Small intestine (tissue), 7 donors: ENCODE data around the gene RWDD2A. TPM values are rescaled to one million over a fixed set of nuclear protein-coding genes. Genes with fewer than 3 reads are reported as not detected.

Experiments used
- DNase-seq, 2 donors: peaks; one replicate each; pipeline versions ENCODE4 v3.0.0 to v3.0.0-alpha.2; 2013
- FAIRE-seq: peaks from 2 replicates; lab custom pipeline; 2012; peaks lifted over from hg19 to GRCh38; lab: Jason Lieb, UNC
- H3K27ac ChIP-seq, 3 donors: one replicate each; pipeline ENCODE4 v1.5.1; 2013; ENCODE audit warnings: low read length in 2 of 3, mild to moderate bottlenecking in 2 of 3, control low read depth in 1 of 3, inconsistent platforms in 1 of 3, low read depth in 1 of 3, moderate library complexity in 1 of 3
- H3K27me3 ChIP-seq, 3 donors: one replicate each; pipeline ENCODE4 v1.6.1; 2013; ENCODE audit warnings: low read length in 3 of 3, inconsistent platforms in 1 of 3; ENCODE audit not compliant: control insufficient read depth in 3 of 3, insufficient read depth in 3 of 3
- H3K36me3 ChIP-seq, 3 donors: one replicate each; pipeline ENCODE4 v1.6.1; 2013; ENCODE audit warnings: low read length in 3 of 3, inconsistent platforms in 1 of 3, low read depth in 1 of 3, mild to moderate bottlenecking in 1 of 3, moderate library complexity in 1 of 3; ENCODE audit not compliant: control insufficient read depth in 3 of 3, insufficient read depth in 2 of 3
- H3K4me1 ChIP-seq, 3 donors: one replicate each; pipeline ENCODE4 v1.6.1; 2013; ENCODE audit warnings: low read length in 2 of 3, inconsistent platforms in 1 of 3, low read depth in 1 of 3, mild to moderate bottlenecking in 1 of 3, moderate library complexity in 1 of 3; ENCODE audit not compliant: control insufficient read depth in 3 of 3, insufficient read depth in 2 of 3
- H3K4me3 ChIP-seq, 3 donors: one replicate each; pipeline ENCODE4 v1.5.1; 2013; ENCODE audit warnings: low read length in 3 of 3, control low read depth in 1 of 3, inconsistent platforms in 1 of 3, low read depth in 1 of 3, mild to moderate bottlenecking in 1 of 3, moderate library complexity in 1 of 3
- H3K9me3 ChIP-seq, 2 donors: one replicate each; pipeline ENCODE4 v1.6.1; 2013; ENCODE audit warnings: low read depth in 1 of 2, low read length in 1 of 2; ENCODE audit not compliant: control insufficient read depth in 2 of 2, insufficient read depth in 1 of 2
- WGBS, 3 donors: extraction: QIAGEN DNeasy Blood & Tissue Kit; methylation state at CpG; one replicate each; pipeline ENCODE4 v1.1.7; 2013; 5-methylcytosine and 5-hydroxymethylcytosine counted together
- polyA plus RNA-seq, 4 donors: library from polyadenylated mRNA; stranded (reverse) in 3 of 4; unstranded in 1 of 4; fragments of 200-250 nt in 3 of 4; fragments of 120-200 nt in 1 of 4; gene quantifications; one replicate each; pipeline versions ENCODE4 v1.2.1 to v1.2.3, GENCODE V29; 2013
- donor health status: healthy with polysubstance abuse.
- donor health status: control.
- donor health status: control.
- donor health status: Bipolar disorder and iron deficiency.
- donor health status: healthy.

The RWDD2A gene
- polyA plus RNA-seq, 4 donors, result 1.1 to 6.2 (median 1.5) TPM

GRCh38 chr6:83168556-83168955 lies 24.6 kb upstream of the RWDD2A start:
- H3K27ac ChIP-seq, result no peak overlapping the region
- DNase-seq (no peak), FAIRE-seq (no peak)
- H3K9me3 ChIP-seq, result no peaks in the 10 kb centered on the region
- peaks cover 18 to 29% (median 25%) of the 10 kb centered on the region in 3 donors for H3K36me3 ChIP-seq
- no peaks in the 10 kb centered on the region for H3K27me3 ChIP-seq
- no peak overlapping the region for H3K4me3 ChIP-seq
- H3K4me1 ChIP-seq, result no peaks in the 10 kb centered on the region
- 90 to 95% (median 92%) methylated on average over 1 of the region's 1 CpG for WGBS, 3 donors

- DNase-seq (no peak), FAIRE-seq (no peak)
- H3K4me3 ChIP-seq, result no peak overlapping the region
- H3K4me1 ChIP-seq, result no peaks in the 10 kb centered on the region
- H3K27ac ChIP-seq, result no peak overlapping the region
- H3K36me3 ChIP-seq, result peaks cover 18 to 32% (median 26%) of the 10 kb centered on the region in 3 donors
- H3K27me3 ChIP-seq, result no peaks in the 10 kb centered on the region
- H3K9me3 ChIP-seq, result no peaks in the 10 kb centered on the region
These were observed 24.1 kb upstream of the RWDD2A start for GRCh38 chr6:83169106-83169505.

- H3K4me3 ChIP-seq, result no peak overlapping the region
- H3K36me3 ChIP-seq, result peaks cover 20 to 32% (median 27%) of the 10 kb centered on the region in 3 donors
- peak in 1 of 2 donors; percentile 3 for DNase-seq
- no peaks in the 10 kb centered on the region for H3K4me1 ChIP-seq
- 31 to 55% (median 46%) methylated on average over 1 of the region's 1 CpG for WGBS, 3 donors
- no peak overlapping the region for H3K27ac ChIP-seq
- H3K27me3 ChIP-seq, result no peaks in the 10 kb centered on the region
- FAIRE-seq, result no peak
- H3K9me3 ChIP-seq, result no peaks in the 10 kb centered on the region
These were observed 23.6 kb upstream of the RWDD2A start for GRCh38 chr6:83169511-83169910.

- Histone ChIP-seq H3K27me3 (no peaks in the 10 kb centered on the region), H3K36me3 (peaks cover 6 to 21% (median 17%) of the 10 kb centered on the region in 3 donors)
- WGBS, 3 donors, result 73 to 96% (median 91%) methylated on average over 4 of the region's 4 CpGs
These were observed 16.9 kb upstream of the RWDD2A start for GRCh38 chr6:83176246-83176645.

GRCh38 chr6:83180426-83180950 lies 12.7 kb upstream of the RWDD2A start:
- Histone ChIP-seq H3K9me3 (no peaks in the 10 kb centered on the region), H3K27ac (no peak overlapping the region), H3K4me3 (no peak overlapping the region), H3K27me3 (no peaks in the 10 kb centered on the region), H3K36me3 (peaks cover 6 to 14% (median 12%) of the 10 kb centered on the region in 3 donors), H3K4me1 (no peaks in the 10 kb centered on the region)
- DNase-seq (no peak), FAIRE-seq (no peak)

More at GRCh38 chr6:83176246-83176645, 16.9 kb upstream of the RWDD2A start:
- no peak overlapping the region for H3K27ac ChIP-seq
- no peaks in the 10 kb centered on the region for H3K9me3 ChIP-seq
- H3K4me3 ChIP-seq, result no peak overlapping the region
- no peak for DNase-seq
- no peaks in the 10 kb centered on the region for H3K4me1 ChIP-seq
- no peak for FAIRE-seq

- no peak overlapping the region for H3K27ac ChIP-seq
- no peak overlapping the region for H3K4me3 ChIP-seq
- no peaks in the 10 kb centered on the region for H3K9me3 ChIP-seq
- DNase-seq (no peak), FAIRE-seq (no peak)
- H3K4me1 ChIP-seq, result no peaks in the 10 kb centered on the region
- no peaks in the 10 kb centered on the region for H3K27me3 ChIP-seq
- WGBS, 3 donors, result 76 to 88% (median 78%) methylated on average over 1 of the region's 1 CpG
- peaks cover 6 to 21% (median 12%) of the 10 kb centered on the region in 3 donors for H3K36me3 ChIP-seq
These were observed 11.0 kb upstream of the RWDD2A start for GRCh38 chr6:83182114-83182513.

- H3K4me3 ChIP-seq, result no peak overlapping the region
- no peaks in the 10 kb centered on the region for H3K27me3 ChIP-seq
- no peak for DNase-seq
- H3K4me1 ChIP-seq, result no peaks in the 10 kb centered on the region
- FAIRE-seq, result no peak
- H3K27ac ChIP-seq, result no peak overlapping the region
- H3K9me3 ChIP-seq, result no peaks in the 10 kb centered on the region
- H3K36me3 ChIP-seq, result peaks cover 7 to 25% (median 13%) of the 10 kb centered on the region in 3 donors
- WGBS, 3 donors, result 80 to 84% (median 83%) methylated on average over 9 of the region's 9 CpGs
These were observed 9.9 kb upstream of the RWDD2A start for GRCh38 chr6:83183082-83183828.

GRCh38 chr6:83185096-83185495 lies 8.1 kb upstream of the RWDD2A start:
- peaks cover 8 to 22% (median 16%) of the 10 kb centered on the region in 3 donors for H3K36me3 ChIP-seq
- no peaks in the 10 kb centered on the region for H3K9me3 ChIP-seq
- no peak for DNase-seq
- H3K27ac ChIP-seq, result no peak overlapping the region
- no peak overlapping the region for H3K4me3 ChIP-seq
- H3K4me1 ChIP-seq, result no peaks in the 10 kb centered on the region
- WGBS, 3 donors, result 91 to 100% (median 97%) methylated on average over 2 of the region's 2 CpGs
- no peaks in the 10 kb centered on the region for H3K27me3 ChIP-seq
- no peak for FAIRE-seq
